ENCODE measurements around the gene SDHA.

SDHA gene

GRCh38 chr5:186091-187041 is 31.8 kb upstream of the SDHA start:
- no peak for DNase-seq

- DNase-seq, result no peak
These were observed 31.1 kb upstream of the SDHA start for GRCh38 chr5:187042-187431.

- peak; percentile 64 for DNase-seq
These were observed 30.3 kb upstream of the SDHA start for GRCh38 chr5:187617-188451.

- peak; percentile 97 for DNase-seq
These were observed 29.3 kb upstream of the SDHA start for GRCh38 chr5:188488-189481.

- DNase-seq, result no peak
These were observed 28.6 kb upstream of the SDHA start for GRCh38 chr5:189486-189885.

GRCh38 chr5:189976-190365 is 28.1 kb upstream of the SDHA start:
- no peak for DNase-seq

GRCh38 chr5:190366-191035 is 27.6 kb upstream of the SDHA start:
- peak; percentile 71 for DNase-seq

GRCh38 chr5:191036-191948 is 26.8 kb upstream of the SDHA start, which contains the start of gene LRRC14B:
Gene LRRC14B (plus strand): TSS chr5:191495. CDS start chr5:191539, 44 bp downstream.
- peak; percentile 89 for DNase-seq

- DNase-seq, result no peak
These were observed 26.0 kb upstream of the SDHA start for GRCh38 chr5:191949-192690.

- DNase-seq, result no peak
These were observed 25.5 kb upstream of the SDHA start for GRCh38 chr5:192691-192969.

- no peak for DNase-seq
These were observed 24.9 kb upstream of the SDHA start for GRCh38 chr5:192970-193831.

- DNase-seq, result no peak
These were observed 24.0 kb upstream of the SDHA start for GRCh38 chr5:194102-194501.

- DNase-seq, result no peak
These were observed 23.4 kb upstream of the SDHA start for GRCh38 chr5:194603-195209.

- no peak for DNase-seq
These were observed 22.5 kb upstream of the SDHA start for GRCh38 chr5:195401-196160.

- DNase-seq, result no peak
These were observed 21.8 kb upstream of the SDHA start for GRCh38 chr5:196350-196749.

- DNase-seq, result peak; percentile 19
These were observed 21.1 kb upstream of the SDHA start for GRCh38 chr5:197031-197430.

- DNase-seq, result no peak
These were observed 20.1 kb upstream of the SDHA start for GRCh38 chr5:197892-198489.
